BLaER1 (cell line): ENCODE measurements around the gene CREB5.
A peak's percentile ranks its signal among the peaks of the same experiment; 100 is the strongest.

Source experiments
- H3K27ac ChIP-seq: shearing (Covaris generic); formaldehyde crosslinking; 2 replicates; pipeline ENCODE4 v1.8.1; 2022
- H3K27me3 ChIP-seq: shearing (Covaris generic); formaldehyde crosslinking; 2 replicates; pipeline ENCODE4 v1.8.1; 2022
- H3K36me3 ChIP-seq: shearing (Covaris generic); formaldehyde crosslinking; 2 replicates; pipeline ENCODE4 v1.8.1; 2022
- H3K4me1 ChIP-seq: shearing (Covaris generic); formaldehyde crosslinking; 2 replicates; pipeline ENCODE4 v1.8.1; 2022
- H3K4me2 ChIP-seq: shearing (Covaris generic); formaldehyde crosslinking; 2 replicates; pipeline ENCODE4 v1.8.1; 2022
- H3K4me3 ChIP-seq: shearing (Covaris generic); formaldehyde crosslinking; 2 replicates; pipeline ENCODE4 v1.8.1; 2022
- H3K9ac ChIP-seq: shearing (Covaris generic); formaldehyde crosslinking; 2 replicates; pipeline ENCODE4 v1.8.1; 2022
- H3K9me3 ChIP-seq: shearing (Covaris generic); formaldehyde crosslinking; 2 replicates; pipeline ENCODE4 v1.8.1; 2022
- H4K20me1 ChIP-seq: shearing (Covaris generic); formaldehyde crosslinking; 2 replicates; pipeline ENCODE4 v1.8.1; 2022
- Cebpa-rat ChIP-seq: shearing (Covaris generic); IDR thresholded peaks from 2 replicates; pipeline ENCODE4 v1.8.1; 2022

CREB5 gene

GRCh38 chr7:28621369-28621841, 209.1 kb downstream of the CREB5 start:
- peaks cover 56% of the 10 kb centered on the region for H3K4me1 ChIP-seq
- no peak overlapping the region for H3K9ac ChIP-seq
- TF ChIP-seq Cebpa-rat: no peak
- no peaks in the 10 kb centered on the region for H4K20me1 ChIP-seq
- H3K4me2 ChIP-seq: peak overlapping the region; percentile 6; the same call in 1 of the 2 replicates
- no peaks in the 10 kb centered on the region for H3K27me3 ChIP-seq
- H3K9me3 ChIP-seq: no peaks in the 10 kb centered on the region
- no peak overlapping the region for H3K27ac ChIP-seq
- H3K36me3 ChIP-seq: no peaks in the 10 kb centered on the region
- H3K4me3 ChIP-seq: no peak overlapping the region

GRCh38 chr7:28623105-28623730, 210.9 kb downstream of the CREB5 start:
- H3K27ac ChIP-seq: no peak overlapping the region
- TF ChIP-seq Cebpa-rat: no peak
- H3K36me3 ChIP-seq: no peaks in the 10 kb centered on the region
- H3K4me1 ChIP-seq: peaks cover 50% of the 10 kb centered on the region
- no peaks in the 10 kb centered on the region for H3K9me3 ChIP-seq
- H3K9ac ChIP-seq: no peak overlapping the region; the same call in 1 of the 2 replicates
- no peaks in the 10 kb centered on the region for H3K27me3 ChIP-seq
- no peak overlapping the region for H3K4me3 ChIP-seq
- no peaks in the 10 kb centered on the region for H4K20me1 ChIP-seq
- H3K4me2 ChIP-seq: peak overlapping the region; percentile 54

GRCh38 chr7:28623863-28624262, 211.5 kb downstream of the CREB5 start:
- H3K4me3 ChIP-seq: no peak overlapping the region
- no peaks in the 10 kb centered on the region for H3K9me3 ChIP-seq
- H3K4me1 ChIP-seq: peaks cover 43% of the 10 kb centered on the region
- no peak overlapping the region for H3K27ac ChIP-seq
- H3K27me3 ChIP-seq: no peaks in the 10 kb centered on the region
- no peak overlapping the region for H3K9ac ChIP-seq
- no peak for TF ChIP-seq Cebpa-rat
- no peaks in the 10 kb centered on the region for H4K20me1 ChIP-seq
- H3K4me2 ChIP-seq: peak overlapping the region; percentile 54
- H3K36me3 ChIP-seq: no peaks in the 10 kb centered on the region

DNA sequence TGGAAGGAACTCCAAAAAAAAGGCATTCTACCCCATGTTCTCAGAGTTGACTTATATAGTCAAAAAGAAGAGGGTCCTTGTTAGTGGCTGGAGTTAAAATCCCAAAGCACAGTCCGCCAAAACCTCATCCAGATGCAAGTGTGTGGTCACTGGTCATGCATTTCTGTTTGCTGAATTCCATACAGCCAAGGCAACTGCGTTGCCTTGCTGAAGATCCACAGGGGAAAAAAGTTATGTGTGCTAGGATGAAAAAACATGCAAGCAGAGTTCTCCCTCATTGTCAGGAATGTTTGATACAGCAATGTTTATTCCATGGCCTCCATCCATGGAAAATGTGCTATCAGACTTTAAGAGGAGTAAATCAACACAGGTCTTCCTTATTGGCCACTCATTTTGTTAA, 213.1 kb downstream of the CREB5 start:
- Histone ChIP-seq H3K4me1 (peaks cover 37% of the 10 kb centered on the region), H4K20me1 (no peaks in the 10 kb centered on the region), H3K9me3 (no peaks in the 10 kb centered on the region), H3K36me3 (no peaks in the 10 kb centered on the region), H3K4me3 (no peak overlapping the region), H3K9ac (no peak overlapping the region), H3K27me3 (no peaks in the 10 kb centered on the region), H3K27ac (no peak overlapping the region), H3K4me2 (no peak overlapping the region)
- no peak for TF ChIP-seq Cebpa-rat

DNA sequence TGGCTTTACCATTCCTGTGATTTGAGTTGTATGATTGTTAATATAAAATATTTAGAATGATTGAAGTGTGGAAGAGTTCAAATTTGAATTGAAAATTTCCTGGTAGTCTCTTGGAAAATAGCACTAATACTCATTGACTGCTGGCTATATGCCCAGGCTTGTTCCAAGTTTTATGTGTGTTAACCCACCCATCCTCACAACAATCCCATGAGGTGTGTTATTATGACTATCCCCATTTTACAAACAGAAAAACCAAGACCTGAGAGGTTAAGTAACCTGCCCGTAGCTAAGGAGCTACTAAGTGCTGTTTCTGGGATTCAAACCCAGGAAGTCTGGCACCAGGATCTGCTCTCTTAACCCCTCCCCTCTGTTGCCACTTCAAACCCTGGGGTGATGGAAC, 213.9 kb downstream of the CREB5 start:
- H3K9me3 ChIP-seq: no peaks in the 10 kb centered on the region
- H3K36me3 ChIP-seq: no peaks in the 10 kb centered on the region
- no peak for TF ChIP-seq Cebpa-rat
- H4K20me1 ChIP-seq: no peaks in the 10 kb centered on the region
- no peaks in the 10 kb centered on the region for H3K27me3 ChIP-seq
- no peak overlapping the region for H3K4me2 ChIP-seq
- H3K9ac ChIP-seq: no peak overlapping the region
- peaks cover 37% of the 10 kb centered on the region for H3K4me1 ChIP-seq
- no peak overlapping the region for H3K4me3 ChIP-seq
- no peak overlapping the region for H3K27ac ChIP-seq

DNA sequence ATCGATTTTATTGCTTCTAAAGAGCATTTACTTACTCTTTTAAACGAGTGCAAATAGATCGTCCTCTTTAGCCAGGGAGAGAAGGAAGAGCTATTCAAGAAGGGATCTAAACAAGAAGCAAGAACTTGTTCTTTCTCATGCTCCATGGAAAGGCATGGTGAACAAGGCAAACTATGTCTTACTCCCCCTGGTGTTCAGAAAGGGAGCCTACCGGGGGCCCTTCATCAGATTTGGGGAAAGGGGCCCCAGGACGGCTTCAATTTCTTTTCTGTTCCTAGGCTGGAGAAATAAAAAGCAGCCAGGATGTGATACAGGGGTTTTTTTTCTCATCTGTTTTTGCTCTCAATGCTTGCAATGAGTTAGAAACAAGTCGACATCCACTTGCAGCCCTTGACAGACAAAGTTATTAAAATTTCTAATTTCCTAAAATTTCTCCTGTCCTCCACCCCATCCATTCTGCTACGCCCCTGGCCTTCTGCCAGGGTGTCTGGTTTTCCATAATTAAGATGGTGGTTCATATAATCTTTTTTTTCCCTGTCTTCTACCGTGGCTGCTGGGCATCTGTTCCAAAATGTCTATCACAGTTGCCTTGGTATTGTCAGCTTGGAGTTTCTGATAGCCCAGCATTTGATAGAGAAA, 214.4 kb downstream of the CREB5 start:
- Histone ChIP-seq H3K4me2 (no peak overlapping the region), H3K36me3 (no peaks in the 10 kb centered on the region)

DNA sequence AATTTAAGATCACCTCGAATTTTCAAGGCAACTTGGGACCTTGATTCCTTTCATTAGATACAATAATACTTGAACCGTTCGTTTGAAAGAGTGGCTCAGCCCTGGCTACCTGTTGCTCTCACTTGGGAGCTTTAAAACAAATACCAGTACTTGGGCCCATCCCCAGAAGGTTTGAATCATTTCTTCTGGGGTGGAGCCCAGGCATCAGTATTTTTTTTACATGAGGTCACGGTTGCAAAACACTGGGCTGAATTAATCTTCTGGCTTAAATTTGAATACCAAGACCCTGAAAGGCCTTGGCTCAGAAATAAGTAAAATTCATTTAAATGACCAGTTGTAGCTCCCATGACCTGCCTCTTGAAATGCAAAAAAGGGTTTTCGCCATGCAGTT, 214.9 kb downstream of the CREB5 start:
- TF ChIP-seq Cebpa-rat: no peak
- Histone ChIP-seq H4K20me1 (no peaks in the 10 kb centered on the region), H3K27ac (no peak overlapping the region), H3K36me3 (no peaks in the 10 kb centered on the region), H3K4me3 (no peak overlapping the region), H3K27me3 (no peaks in the 10 kb centered on the region), H3K9me3 (no peaks in the 10 kb centered on the region), H3K4me2 (no peak overlapping the region), H3K4me1 (peaks cover 28% of the 10 kb centered on the region), H3K9ac (no peak overlapping the region)

More for the DNA sequence above, 214.4 kb downstream of the CREB5 start:
- H3K27ac ChIP-seq: no peak overlapping the region
- H3K27me3 ChIP-seq: no peaks in the 10 kb centered on the region
- H3K9me3 ChIP-seq: no peaks in the 10 kb centered on the region
- no peak for TF ChIP-seq Cebpa-rat
- H4K20me1 ChIP-seq: no peaks in the 10 kb centered on the region
- no peak overlapping the region for H3K4me3 ChIP-seq
- peaks cover 31% of the 10 kb centered on the region for H3K4me1 ChIP-seq
- no peak overlapping the region for H3K9ac ChIP-seq

DNA sequence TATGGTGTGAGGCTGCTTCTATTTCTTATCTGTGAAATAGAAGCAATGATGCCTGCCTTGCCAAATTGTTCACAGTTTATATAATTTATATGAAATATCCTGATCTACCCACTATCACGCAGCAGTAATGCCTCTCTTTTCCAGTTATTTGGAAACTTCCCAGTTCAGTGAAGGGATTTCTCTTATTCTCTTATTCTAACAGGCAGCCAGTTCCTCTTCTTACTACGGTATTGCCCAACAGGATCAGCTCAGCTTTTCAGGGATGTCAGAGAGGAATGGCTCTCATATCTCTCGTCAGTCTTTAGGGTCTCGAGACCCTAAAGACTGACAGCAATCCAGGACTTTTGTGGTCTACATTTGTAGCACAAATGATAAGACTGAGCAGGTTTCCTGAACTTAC, 215.6 kb downstream of the CREB5 start:
- Histone ChIP-seq H3K36me3 (no peaks in the 10 kb centered on the region), H3K4me3 (no peak overlapping the region)

GRCh38 chr7:28629216-28629842, 217.0 kb downstream of the CREB5 start:
- Histone ChIP-seq H4K20me1 (no peaks in the 10 kb centered on the region), H3K9ac (no peak overlapping the region), H3K4me3 (no peak overlapping the region), H3K27ac (no peak overlapping the region), H3K27me3 (no peaks in the 10 kb centered on the region), H3K4me1 (peaks cover 7% of the 10 kb centered on the region), H3K9me3 (no peaks in the 10 kb centered on the region), H3K4me2 (no peak overlapping the region), H3K36me3 (no peaks in the 10 kb centered on the region)
- no peak for TF ChIP-seq Cebpa-rat

More for the DNA sequence above, 215.6 kb downstream of the CREB5 start:
- H3K4me2 ChIP-seq: no peak overlapping the region
- H3K4me1 ChIP-seq: peaks cover 22% of the 10 kb centered on the region
- no peak overlapping the region for H3K27ac ChIP-seq
- H3K27me3 ChIP-seq: no peaks in the 10 kb centered on the region
- H4K20me1 ChIP-seq: no peaks in the 10 kb centered on the region
- no peak overlapping the region for H3K9ac ChIP-seq
- H3K9me3 ChIP-seq: no peaks in the 10 kb centered on the region
- TF ChIP-seq Cebpa-rat: no peak

DNA sequence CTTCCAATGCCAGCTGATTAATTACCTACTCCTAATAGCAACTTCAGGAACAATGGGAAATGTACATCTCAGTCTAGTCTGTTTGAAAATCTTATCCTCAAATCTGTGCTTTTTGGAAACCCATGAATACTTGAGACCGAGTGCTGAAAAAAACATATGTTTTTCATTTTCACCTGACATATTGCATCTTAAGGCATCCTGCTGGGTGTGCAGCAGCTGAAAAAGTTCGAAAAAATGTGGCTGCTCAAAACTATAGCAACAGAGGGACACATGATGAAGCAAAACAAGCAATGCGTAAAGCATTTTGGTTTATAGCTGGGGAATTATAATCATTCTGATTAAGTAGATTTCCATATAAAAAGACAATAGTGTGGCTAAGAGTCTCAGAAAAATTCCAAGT, 218.0 kb downstream of the CREB5 start:
- Histone ChIP-seq H3K36me3 (no peaks in the 10 kb centered on the region), H3K4me1 (no peaks in the 10 kb centered on the region), H3K27me3 (no peaks in the 10 kb centered on the region), H3K27ac (no peak overlapping the region), H3K4me2 (no peak overlapping the region), H4K20me1 (no peaks in the 10 kb centered on the region), H3K4me3 (no peak overlapping the region), H3K9ac (no peak overlapping the region), H3K9me3 (no peaks in the 10 kb centered on the region)
- TF ChIP-seq Cebpa-rat: no peak
